WERI-Rb-1 (cell line): ENCODE data around the gene ARPC5.

Source experiments
- DNase-seq: peaks from one replicate; pipeline ENCODE4 v3.0.0-alpha.2; 2020
- H3K27ac ChIP-seq: fragments of 250-450 bp; sonication (Bioruptor Pico); 2 replicates; pipeline ENCODE4 v1.5.1; 2020; ENCODE audit warnings: mild to moderate bottlenecking, moderate library complexity
- H3K27me3 ChIP-seq: fragments of 250-450 bp; sonication (Bioruptor Pico); 2 replicates; pipeline ENCODE4 v1.5.1; 2021; ENCODE audit warnings: mild to moderate bottlenecking, low read depth, moderate library complexity; ENCODE audit not compliant: insufficient read depth, severe bottlenecking
- H3K36me3 ChIP-seq: fragments of 250-450 bp; sonication (Bioruptor Pico); 2 replicates; pipeline ENCODE4 v1.5.1; 2020; ENCODE audit warnings: mild to moderate bottlenecking, moderate library complexity
- H3K4me3 ChIP-seq: 2 replicates; pipeline ENCODE4 v1.5.1; 2011; ENCODE audit warnings: low read depth, mild to moderate bottlenecking, control low read depth, low read length
- H3K9me3 ChIP-seq: fragments of 250-450 bp; sonication (Bioruptor Pico); 2 replicates; pipeline ENCODE4 v1.5.1; 2021; ENCODE audit warnings: mild to moderate bottlenecking, moderate library complexity; ENCODE audit not compliant: severe bottlenecking
- CTCF ChIP-seq: IDR thresholded peaks from 2 replicates; pipeline ENCODE4 v1.5.1; 2011; ENCODE audit warnings: low read depth, mild to moderate bottlenecking, control low read depth, inconsistent platforms, low read length

Gene ARPC5

GRCh38 chr1:183577897-183578465 is 57.6 kb downstream of the ARPC5 start:
- TF ChIP-seq CTCF = no peak
- Histone ChIP-seq H3K4me3 (no peak overlapping the region), H3K36me3 (no peaks in the 10 kb centered on the region), H3K9me3 (no peaks in the 10 kb centered on the region), H3K27me3 (no peaks in the 10 kb centered on the region), H3K27ac (no peak overlapping the region)
- no peak for DNase-seq

- Histone ChIP-seq H3K27me3 (no peaks in the 10 kb centered on the region), H3K9me3 (no peaks in the 10 kb centered on the region), H3K27ac (no peak overlapping the region), H3K4me3 (no peak overlapping the region), H3K36me3 (no peaks in the 10 kb centered on the region)
- no peak for TF ChIP-seq CTCF
- DNase-seq = no peak
These were observed 59.0 kb downstream of the ARPC5 start for GRCh38 chr1:183576537-183576936.

- Histone ChIP-seq H3K27me3 (no peaks in the 10 kb centered on the region), H3K9me3 (no peaks in the 10 kb centered on the region), H3K36me3 (no peaks in the 10 kb centered on the region), H3K4me3 (no peak overlapping the region), H3K27ac (no peak overlapping the region)
- no peak for DNase-seq
- TF ChIP-seq CTCF = no peak
These were observed 60.0 kb downstream of the ARPC5 start for GRCh38 chr1:183575606-183576005.

GRCh38 chr1:183572721-183573120 is 62.9 kb downstream of the ARPC5 start:
- no peaks in the 10 kb centered on the region for H3K9me3 ChIP-seq
- H3K4me3 ChIP-seq = no peak overlapping the region
- no peak for DNase-seq
- no peaks in the 10 kb centered on the region for H3K36me3 ChIP-seq
- no peaks in the 10 kb centered on the region for H3K27me3 ChIP-seq
- no peak for TF ChIP-seq CTCF
- H3K27ac ChIP-seq = no peak overlapping the region

GRCh38 chr1:183571678-183572268 is 63.8 kb downstream of the ARPC5 start:
- Histone ChIP-seq H3K9me3 (no peaks in the 10 kb centered on the region), H3K4me3 (no peak overlapping the region), H3K27me3 (no peaks in the 10 kb centered on the region), H3K36me3 (no peaks in the 10 kb centered on the region), H3K27ac (no peak overlapping the region)
- no peak for TF ChIP-seq CTCF
- DNase-seq = no peak
